Aorta (tissue), 5 donors: ENCODE measurements around the gene VPS26B. TPM values are rescaled to one million over a fixed set of nuclear protein-coding genes. Genes with fewer than 3 reads are reported as not detected.

ENCODE experiments used
- ATAC-seq: fragments of 200-7000 bp; cut with Tn5 transposase; one replicate; pipeline ENCODE4 v1.9.1; 2022; ENCODE audit warnings: moderate library complexity; ENCODE audit not compliant: low FRiP score
- DNase-seq, 2 donors: peaks; one replicate each; pipeline ENCODE4 v3.0.0-alpha.2; 2020
- H3K27ac ChIP-seq, 2 donors: one replicate each; pipeline ENCODE4 v1.5.1; 2013; ENCODE audit warnings: low read length in 2 of 2, mild to moderate bottlenecking in 2 of 2, moderate library complexity in 2 of 2, control low read depth in 1 of 2, inconsistent platforms in 1 of 2, low read depth in 1 of 2
- H3K27me3 ChIP-seq, 2 donors: one replicate each; pipeline ENCODE4 v1.6.1; 2013; ENCODE audit warnings: control low read depth in 1 of 2, low read length in 1 of 2, mild to moderate bottlenecking in 1 of 2, moderate library complexity in 1 of 2; ENCODE audit not compliant: insufficient read depth in 2 of 2, control insufficient read depth in 1 of 2
- H3K36me3 ChIP-seq, 2 donors: one replicate each; pipeline ENCODE4 v1.6.1; 2013; ENCODE audit warnings: control low read depth in 1 of 2, low read length in 1 of 2, mild to moderate bottlenecking in 1 of 2; ENCODE audit not compliant: insufficient read depth in 2 of 2, control insufficient read depth in 1 of 2
- H3K4me1 ChIP-seq, 2 donors: one replicate each; pipeline ENCODE4 v1.6.1; 2013; ENCODE audit warnings: low read length in 2 of 2, control low read depth in 1 of 2, mild to moderate bottlenecking in 1 of 2, moderate library complexity in 1 of 2; ENCODE audit not compliant: insufficient read depth in 2 of 2, control insufficient read depth in 1 of 2
- H3K4me3 ChIP-seq, 2 donors: one replicate each; pipeline ENCODE4 v1.5.1; 2013; ENCODE audit warnings: low read length in 2 of 2, control low read depth in 1 of 2, mild to moderate bottlenecking in 1 of 2
- H3K9me3 ChIP-seq: one replicate; pipeline ENCODE4 v1.6.1; 2013; ENCODE audit warnings: mild to moderate bottlenecking, low read length; ENCODE audit not compliant: control insufficient read depth
- WGBS, 2 donors: extraction: QIAGEN DNeasy Blood & Tissue Kit; methylation state at CpG; one replicate each; pipeline ENCODE4 v1.1.7; 2013; 5-methylcytosine and 5-hydroxymethylcytosine counted together
- intact Hi-C, 2 donors: fragments of 100-400 bp; cut with DNase I; formaldehyde crosslinking; loops; one replicate each; pipeline versions ENCODE4 v1.14.2 to v1.15.0; 2022
- polyA plus RNA-seq, 2 donors: library from polyadenylated mRNA; stranded (reverse); fragments of 200-250 nt; gene quantifications; one replicate each; pipeline ENCODE4 v1.2.3, GENCODE V29; 2013
- total RNA-seq, 2 donors: library from RNA; stranded (reverse); fragmentation: NEBNext Ultra II Directional; extraction: Animal tissue kit (Norgen Biotek cat#: 25700); gene quantifications; one replicate each; pipeline ENCODE4 v1.2.1, GENCODE V29; 2021
- donor health status: healthy with polysubstance abuse.
- donor health status: Bipolar disorder and iron deficiency.
- donor health status: DM: no; HTN: no; CAD: no.
- donor health status: DM: no; HTN: no; CAD: no.
- donor health status: DM: yes; HTN: yes; CAD: no.

The VPS26B gene
- total and polyA plus RNA-seq, 4 donors: 17.9 to 42.9 (median 32.0) TPM

GRCh38 chr11:134202661-134203060 is 21.8 kb upstream of the VPS26B start:
- ATAC-seq (no peak), DNase-seq (no peak)
- whole genome bisulfite sequencing, 2 donors: 92 to 93% methylated on average over 4 of the region's 4 CpGs
- H3K36me3 ChIP-seq: peaks cover 5 to 7% of the 10 kb centered on the region in 2 donors
- H3K27me3 ChIP-seq: no peaks in the 10 kb centered on the region
- no peaks in the 10 kb centered on the region for H3K4me1 ChIP-seq
- no peak overlapping the region for H3K27ac ChIP-seq
- no peak overlapping the region for H3K4me3 ChIP-seq
- H3K9me3 ChIP-seq: no peaks in the 10 kb centered on the region
- intact Hi-C loops: no loop called here

- intact Hi-C loops: no loop called here
Observed at GRCh38 chr11:134205729-134206128, 18.7 kb upstream of the VPS26B start.

GRCh38 chr11:134206185-134206584 is 18.3 kb upstream of the VPS26B start:
- no peaks in the 10 kb centered on the region for H3K9me3 ChIP-seq
- H3K27ac ChIP-seq: no peak overlapping the region
- H3K4me3 ChIP-seq: no peak overlapping the region
- no peak for DNase-seq
- H3K4me1 ChIP-seq: no peaks in the 10 kb centered on the region
- no peaks in the 10 kb centered on the region for H3K27me3 ChIP-seq
- ATAC-seq: no peak
- WGBS, 2 donors: 94 to 95% methylated on average over 5 of the region's 5 CpGs
- intact Hi-C loops: no loop called here
- H3K36me3 ChIP-seq: peaks cover 5 to 7% of the 10 kb centered on the region in 2 donors

More at GRCh38 chr11:134205729-134206128, 18.7 kb upstream of the VPS26B start:
- H3K27me3 ChIP-seq: no peaks in the 10 kb centered on the region
- DNase-seq (no peak), ATAC-seq (no peak)
- H3K27ac ChIP-seq: no peak overlapping the region
- no peak overlapping the region for H3K4me3 ChIP-seq
- no peaks in the 10 kb centered on the region for H3K9me3 ChIP-seq
- H3K4me1 ChIP-seq: no peaks in the 10 kb centered on the region
- peaks cover 5 to 7% of the 10 kb centered on the region in 2 donors for H3K36me3 ChIP-seq
- 91 to 93% methylated on average over 9 of the region's 9 CpGs for WGBS, 2 donors

GRCh38 chr11:134207538-134208239 is 16.8 kb upstream of the VPS26B start:
- WGBS, 2 donors: 84 to 87% methylated on average over 16 of the region's 16 CpGs
- H3K4me3 ChIP-seq: no peak overlapping the region
- intact Hi-C loops: no loop called here
- H3K9me3 ChIP-seq: no peaks in the 10 kb centered on the region
- no peak overlapping the region for H3K27ac ChIP-seq
- H3K27me3 ChIP-seq: no peaks in the 10 kb centered on the region
- DNase-seq (peak in 1 of 2 donors; percentile 56), ATAC-seq (no peak)
- peaks cover 5 to 7% of the 10 kb centered on the region in 2 donors for H3K36me3 ChIP-seq
- H3K4me1 ChIP-seq: no peaks in the 10 kb centered on the region

- peaks cover 0 to 4% of the 10 kb centered on the region in 2 donors for H3K36me3 ChIP-seq
- WGBS, 2 donors: 75 to 81% methylated on average over 7 of the region's 7 CpGs
- no peak for DNase-seq
- H3K27ac ChIP-seq: no peak overlapping the region
- no peaks in the 10 kb centered on the region for H3K4me1 ChIP-seq
- H3K9me3 ChIP-seq: no peaks in the 10 kb centered on the region
- intact Hi-C loops: no loop called here
- H3K4me3 ChIP-seq: no peak overlapping the region
- no peak for ATAC-seq
- H3K27me3 ChIP-seq: no peaks in the 10 kb centered on the region
Observed at GRCh38 chr11:134215836-134216235, 8.6 kb upstream of the VPS26B start.

- Histone ChIP-seq H3K27me3 (no peaks in the 10 kb centered on the region), H3K4me1 (no peaks in the 10 kb centered on the region), H3K9me3 (no peaks in the 10 kb centered on the region), H3K27ac (no peak overlapping the region), H3K36me3 (peaks cover 0 to 4% of the 10 kb centered on the region in 2 donors), H3K4me3 (no peak overlapping the region)
- no peak for DNase-seq
- intact Hi-C loops: no loop called here
- no peak for ATAC-seq
- WGBS, 2 donors: 95 to 97% methylated on average over 3 of the region's 3 CpGs
Observed at GRCh38 chr11:134216816-134217215, 7.7 kb upstream of the VPS26B start.

GRCh38 chr11:134223121-134223520 is 1.4 kb upstream of the VPS26B start:
- Histone ChIP-seq H3K36me3 (peaks cover 0 to 4% of the 10 kb centered on the region in 2 donors), H3K27ac (no peak overlapping the region)
- 6% methylated on average over 5 of the region's 5 CpGs for WGBS, 2 donors

GRCh38 chr11:134224710-134225664 is 516 bp downstream of the VPS26B start:
- no peaks in the 10 kb centered on the region for H3K27me3 ChIP-seq
- DNase-seq (peak; percentile 81 to 85), ATAC-seq (peak; percentile 63)
- H3K27ac ChIP-seq: peak overlapping the region in 1 of 2 donors; percentile 46
- 0 to 1% methylated on average over 82 to 93 of the region's 93 CpGs for WGBS, 2 donors
- intact Hi-C loops: loop anchor here in 1 of 2 donors (10.0 kb wide), 1 partner anchor 170 kb away; no protein-coding TSS in a partner anchor
- H3K4me3 ChIP-seq: peak overlapping the region; percentile 73 to 79
- no peaks in the 10 kb centered on the region for H3K9me3 ChIP-seq
- peaks cover 0 to 5% of the 10 kb centered on the region in 2 donors for H3K4me1 ChIP-seq
- no peaks in the 10 kb centered on the region for H3K36me3 ChIP-seq

More at GRCh38 chr11:134223121-134223520, 1.4 kb upstream of the VPS26B start:
- intact Hi-C loops: loop anchor here in 1 of 2 donors (10.0 kb wide), 1 partner anchor 168 kb away; no protein-coding TSS in a partner anchor
- H3K9me3 ChIP-seq: no peaks in the 10 kb centered on the region
- peak overlapping the region; percentile 48 to 61 for H3K4me3 ChIP-seq
- no peak for ATAC-seq
- H3K27me3 ChIP-seq: no peaks in the 10 kb centered on the region
- DNase-seq: no peak
- peaks cover 0 to 5% of the 10 kb centered on the region in 2 donors for H3K4me1 ChIP-seq
